ENCODE measurements around the gene VPS29.
"Not testable (repeated sequence)": the region's sequence is repeated elsewhere in the genome, so short reads cannot be mapped to it uniquely, and the experiment has no call there.

The VPS29 gene

GRCh38 chr12:110467847-110468213 is 34.1 kb downstream of the VPS29 start:
- no peaks in the 10 kb centered on the region for H3K9me3 ChIP-seq (ENCODE audit: low read depth, low read length)
- no peak for DNase-seq (ENCODE audit: low read depth, low spot score)
- peak overlapping the region; percentile 86 for H3K4me3 ChIP-seq
- H3K36me3 ChIP-seq (ENCODE audit: insufficient read depth, low read length), result peaks cover 19% of the 10 kb centered on the region
- peak overlapping the region; percentile 97 for H3K9ac ChIP-seq (ENCODE audit: insufficient read length)
- H3K27ac ChIP-seq, result peak overlapping the region; percentile 23
- no peak for TF ChIP-seq POLR2AphosphoS5 (IDR thresholded peaks at IDR 0.05; ENCODE audit: borderline replicate concordance, low read depth, low read length)
- no peak for TF ChIP-seq FOXP2 (optimal IDR thresholded peaks at IDR 0.05; ENCODE audit: control extremely low read depth, extremely low read length, insufficient read depth)
- TF ChIP-seq EZH2 (IDR thresholded peaks at IDR 0.05), result no peak

- Histone ChIP-seq H3K9ac (ENCODE audit: insufficient read length) (peak overlapping the region; percentile 97), H3K9me3 (ENCODE audit: low read depth, low read length) (no peaks in the 10 kb centered on the region), H3K4me3 (peak overlapping the region; percentile 86), H3K27ac (no peak overlapping the region), H3K36me3 (ENCODE audit: insufficient read depth, low read length) (peaks cover 24% of the 10 kb centered on the region)
- TF ChIP-seq EZH2 (IDR thresholded peaks at IDR 0.05), result no peak
- no peak for DNase-seq (ENCODE audit: low read depth, low spot score)
These were observed 35.1 kb downstream of the VPS29 start for GRCh38 chr12:110466791-110467190.

- H3K9me3 ChIP-seq (ENCODE audit: low read depth, low read length); H3K27ac ChIP-seq; H3K9ac ChIP-seq (ENCODE audit: insufficient read length); H3K4me3 ChIP-seq; DNase-seq (ENCODE audit: low read depth, low spot score): not testable (repeated sequence)
- peaks cover 25% of the 10 kb centered on the region for H3K36me3 ChIP-seq (ENCODE audit: insufficient read depth, low read length)
These were observed 36.1 kb downstream of the VPS29 start for GRCh38 chr12:110465765-110466164.

GRCh38 chr12:110465024-110465423 is 36.9 kb downstream of the VPS29 start:
- DNase-seq (ENCODE audit: low read depth, low spot score), result no peak
- Histone ChIP-seq H3K9ac (ENCODE audit: insufficient read length) (no peak overlapping the region), H3K9me3 (ENCODE audit: low read depth, low read length) (no peaks in the 10 kb centered on the region), H3K4me3 (no peak overlapping the region), H3K36me3 (ENCODE audit: insufficient read depth, low read length) (peaks cover 28% of the 10 kb centered on the region), H3K27ac (no peak overlapping the region)
- TF ChIP-seq POLR2AphosphoS5 (IDR thresholded peaks at IDR 0.05; ENCODE audit: borderline replicate concordance, low read depth, low read length) (no peak), EZH2 (IDR thresholded peaks at IDR 0.05) (no peak), FOXP2 (optimal IDR thresholded peaks at IDR 0.05; ENCODE audit: control extremely low read depth, extremely low read length, insufficient read depth) (no peak)

GRCh38 chr12:110461189-110461588 is 40.7 kb downstream of the VPS29 start:
- not testable (repeated sequence) for H3K4me3 ChIP-seq; DNase-seq (ENCODE audit: low read depth, low spot score); H3K27ac ChIP-seq; H3K9ac ChIP-seq (ENCODE audit: insufficient read length); H3K9me3 ChIP-seq (ENCODE audit: low read depth, low read length)
- H3K36me3 ChIP-seq (ENCODE audit: insufficient read depth, low read length), result peaks cover 42% of the 10 kb centered on the region

- Histone ChIP-seq H3K4me3 (no peak overlapping the region), H3K9me3 (ENCODE audit: low read depth, low read length) (no peaks in the 10 kb centered on the region), H3K9ac (ENCODE audit: insufficient read length) (no peak overlapping the region), H3K36me3 (ENCODE audit: insufficient read depth, low read length) (peaks cover 40% of the 10 kb centered on the region; the same call in 1 of the 2 replicates), H3K27ac (no peak overlapping the region)
- TF ChIP-seq FOXP2 (optimal IDR thresholded peaks at IDR 0.05; ENCODE audit: control extremely low read depth, extremely low read length, insufficient read depth) (no peak), POLR2AphosphoS5 (IDR thresholded peaks at IDR 0.05; ENCODE audit: borderline replicate concordance, low read depth, low read length) (no peak)
- DNase-seq (ENCODE audit: low read depth, low spot score), result no peak
These were observed 43.2 kb downstream of the VPS29 start for GRCh38 chr12:110458756-110459155.

GRCh38 chr12:110453569-110454296 is 48.2 kb downstream of the VPS29 start:
- Histone ChIP-seq H3K9ac (ENCODE audit: insufficient read length) (peak overlapping the region; percentile 15), H3K36me3 (ENCODE audit: insufficient read depth, low read length) (peaks cover 23% of the 10 kb centered on the region; the same call in 1 of the 2 replicates), H3K9me3 (ENCODE audit: low read depth, low read length) (no peaks in the 10 kb centered on the region), H3K4me3 (no peak overlapping the region), H3K27ac (peak overlapping the region; percentile 40; the same call in 1 of the 2 replicates)
- TF ChIP-seq FOXP2 (optimal IDR thresholded peaks at IDR 0.05; ENCODE audit: control extremely low read depth, extremely low read length, insufficient read depth) (no peak), POLR2AphosphoS5 (IDR thresholded peaks at IDR 0.05; ENCODE audit: borderline replicate concordance, low read depth, low read length) (no peak), EZH2 (IDR thresholded peaks at IDR 0.05) (no peak)
- DNase-seq (ENCODE audit: low read depth, low spot score), result no peak

- no peak overlapping the region for H3K9ac ChIP-seq (ENCODE audit: insufficient read length)
- H3K27ac ChIP-seq, result peak overlapping the region; percentile 54; the same call in 1 of the 2 replicates
- no peak for DNase-seq (ENCODE audit: low read depth, low spot score)
- TF ChIP-seq FOXP2 (optimal IDR thresholded peaks at IDR 0.05; ENCODE audit: control extremely low read depth, extremely low read length, insufficient read depth) (no peak), EZH2 (IDR thresholded peaks at IDR 0.05) (no peak), POLR2AphosphoS5 (IDR thresholded peaks at IDR 0.05; ENCODE audit: borderline replicate concordance, low read depth, low read length) (no peak)
- H3K9me3 ChIP-seq (ENCODE audit: low read depth, low read length), result no peaks in the 10 kb centered on the region
- H3K36me3 ChIP-seq (ENCODE audit: insufficient read depth, low read length), result peaks cover 18% of the 10 kb centered on the region; the same call in 1 of the 2 replicates
- no peak overlapping the region for H3K4me3 ChIP-seq
These were observed 50.6 kb downstream of the VPS29 start for GRCh38 chr12:110451263-110451662.

GRCh38 chr12:110449799-110450497 is 52.0 kb downstream of the VPS29 start, which contains the start of gene ARPC3:
TSS of gene ARPC3 (minus strand) at chr12:110450337. CDS start at chr12:110450260, 77 bp downstream.
- peak; percentile 42 for DNase-seq (ENCODE audit: low read depth, low spot score)
- Histone ChIP-seq H3K9ac (ENCODE audit: insufficient read length) (peak within 1 kb of the TSS; percentile 82), H3K27ac (peak within 1 kb of the TSS; percentile 72), H3K36me3 (ENCODE audit: insufficient read depth, low read length) (peaks cover 17% of the 10 kb centered on the region), H3K4me3 (peak within 1 kb of the TSS; percentile 100), H3K9me3 (ENCODE audit: low read depth, low read length) (no peaks in the 10 kb centered on the region)
- TF ChIP-seq EZH2 (IDR thresholded peaks at IDR 0.05), result no peak
- TF ChIP-seq FOXP2 (optimal IDR thresholded peaks at IDR 0.05; ENCODE audit: control extremely low read depth, extremely low read length, insufficient read depth), result peak; percentile 69
- peak; percentile 93 for TF ChIP-seq POLR2AphosphoS5 (IDR thresholded peaks at IDR 0.05; ENCODE audit: borderline replicate concordance, low read depth, low read length)

Data from SK-N-MC (cell line).